Activated CD8-positive, alpha-beta memory T cell treated with anti-CD3 and anti-CD28 coated beads, Interleukin-2, amount 50 U/mL, for 48 hours (primary cell): ENCODE measurements around the gene ATXN10.

Experiments used
- DNase-seq: peaks from one replicate; pipeline ENCODE4 v3.0.0-alpha.2; 2020

ATXN10 gene

DNA sequence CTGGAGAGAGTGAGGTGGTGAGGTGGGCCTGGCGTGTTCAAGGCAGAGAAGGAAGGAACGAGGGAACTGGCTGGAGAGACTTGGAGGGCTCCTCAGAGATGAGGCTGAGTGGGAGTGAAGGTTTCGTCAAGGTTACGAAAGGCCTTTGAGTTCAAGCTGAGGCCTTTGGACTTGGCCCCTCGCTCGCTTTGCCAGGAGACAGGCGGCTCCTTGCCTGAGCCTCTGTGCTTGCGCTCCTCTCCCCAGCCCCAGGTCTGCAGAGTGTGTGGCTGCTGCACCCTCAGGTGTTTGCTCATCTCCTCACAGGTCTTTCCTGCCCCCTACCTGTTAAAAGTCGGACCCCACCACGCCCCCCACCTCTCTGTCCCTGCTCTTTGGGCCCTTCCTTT lies 91.6 kb downstream of the ATXN10 start:
- no peak for DNase-seq

DNA sequence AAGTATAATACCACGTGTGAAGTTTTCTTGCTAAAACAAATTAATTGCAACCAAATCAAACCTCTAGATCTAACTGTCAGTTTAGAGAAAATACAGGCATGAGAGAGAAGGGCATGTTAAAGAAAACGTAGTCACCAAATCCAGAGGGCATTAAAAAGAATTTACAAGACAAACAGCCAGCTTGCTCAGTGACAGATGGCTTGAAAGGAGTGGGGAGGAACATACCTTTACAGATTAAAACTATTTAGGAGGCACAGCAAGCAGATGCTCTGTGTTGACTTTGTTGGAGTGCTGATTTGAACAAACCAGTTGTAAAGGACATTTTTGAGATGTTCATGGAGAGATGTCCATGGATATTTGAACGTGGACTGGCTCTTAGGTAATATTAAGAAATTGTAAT lies 96.9 kb downstream of the ATXN10 start:
- DNase-seq: no peak

DNA sequence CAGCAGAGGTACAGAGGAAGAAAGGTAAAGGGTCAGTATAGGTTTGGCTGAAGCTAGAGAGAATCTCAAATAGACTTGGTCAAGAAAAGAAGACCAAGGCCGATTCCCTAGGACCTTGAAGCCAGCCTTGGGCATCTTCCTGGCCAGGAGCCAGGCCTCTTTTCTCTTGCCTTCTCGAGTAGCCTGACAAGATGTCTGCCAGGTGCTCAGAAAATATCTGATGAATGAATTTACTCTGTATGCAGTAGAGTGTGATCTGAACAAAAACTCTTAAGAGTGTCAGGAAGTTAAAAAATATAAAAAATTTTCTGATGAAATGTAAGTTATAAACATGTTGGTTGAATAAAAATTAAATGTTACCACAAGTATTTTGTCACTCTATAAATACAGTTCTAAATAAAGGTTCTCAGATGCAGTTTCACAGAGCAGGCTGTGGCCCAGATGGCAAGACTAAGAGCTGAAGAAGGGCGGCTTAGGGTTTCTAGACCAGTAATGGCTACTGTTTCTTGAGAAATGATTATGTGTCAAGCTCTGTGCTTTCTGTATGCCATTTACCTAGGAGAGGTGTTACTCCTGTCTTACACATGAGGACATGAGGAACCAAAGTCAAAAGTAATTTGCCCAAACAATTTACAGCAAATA lies 98.1 kb downstream of the ATXN10 start:
- no peak for DNase-seq

DNA sequence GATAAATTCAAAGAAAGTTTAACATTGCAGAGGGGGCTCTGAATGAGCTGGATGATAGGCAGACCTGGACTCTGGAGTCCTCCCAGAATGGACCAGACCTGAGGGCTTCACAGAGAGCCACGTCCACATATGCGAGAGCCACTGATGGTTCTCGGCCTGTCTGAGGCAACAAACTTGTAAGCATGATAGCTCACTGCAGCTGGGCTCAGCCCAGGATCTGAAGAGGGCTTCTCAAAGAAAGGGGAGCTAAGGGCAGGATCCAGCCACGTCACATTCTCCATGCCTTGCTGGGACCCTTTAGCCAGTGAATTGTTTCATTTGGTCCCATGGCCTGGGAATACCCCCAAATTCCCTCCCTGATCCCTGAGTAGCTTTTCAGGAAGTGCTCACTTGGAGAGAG lies 98.9 kb downstream of the ATXN10 start:
- DNase-seq: no peak

DNA sequence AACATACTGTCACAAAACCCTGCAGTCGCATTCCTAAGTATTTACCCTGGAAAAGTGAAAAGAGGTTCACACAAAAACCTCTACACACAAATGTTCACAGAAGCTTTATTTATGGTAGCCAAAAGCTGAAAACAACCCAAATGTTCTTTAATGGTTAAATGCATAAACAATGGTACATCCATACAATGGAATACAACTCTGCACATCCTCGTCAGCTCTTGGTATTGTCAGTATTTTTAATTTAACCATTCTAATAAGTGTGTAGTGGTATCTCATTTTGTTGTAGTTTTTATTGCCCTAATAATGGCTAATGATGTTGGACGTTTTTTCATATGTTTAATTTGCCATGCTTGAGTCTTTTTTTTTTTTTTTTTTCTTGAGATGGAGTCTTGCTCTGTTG lies 99.4 kb downstream of the ATXN10 start:
- no peak for DNase-seq

DNA sequence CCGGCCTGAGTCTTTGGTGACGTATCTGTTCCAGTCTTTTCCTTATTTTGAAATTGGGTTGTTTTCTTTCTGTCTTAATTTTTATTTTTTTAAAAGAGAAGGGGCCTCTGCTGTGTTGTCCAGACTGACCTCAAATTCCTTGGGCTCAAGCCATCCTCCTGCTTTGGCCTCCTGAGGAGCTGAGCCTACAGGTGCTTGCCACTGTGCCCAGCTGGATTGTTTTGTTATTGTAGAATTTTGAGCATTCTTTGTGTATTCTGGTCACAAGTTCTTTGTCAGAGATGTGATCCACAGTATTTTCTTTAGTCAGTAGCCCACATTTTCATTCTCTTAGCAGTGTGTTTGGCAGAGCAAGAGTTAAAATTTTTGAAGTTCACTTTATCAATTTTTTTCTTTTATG lies 100.1 kb downstream of the ATXN10 start:
- no peak for DNase-seq

DNA sequence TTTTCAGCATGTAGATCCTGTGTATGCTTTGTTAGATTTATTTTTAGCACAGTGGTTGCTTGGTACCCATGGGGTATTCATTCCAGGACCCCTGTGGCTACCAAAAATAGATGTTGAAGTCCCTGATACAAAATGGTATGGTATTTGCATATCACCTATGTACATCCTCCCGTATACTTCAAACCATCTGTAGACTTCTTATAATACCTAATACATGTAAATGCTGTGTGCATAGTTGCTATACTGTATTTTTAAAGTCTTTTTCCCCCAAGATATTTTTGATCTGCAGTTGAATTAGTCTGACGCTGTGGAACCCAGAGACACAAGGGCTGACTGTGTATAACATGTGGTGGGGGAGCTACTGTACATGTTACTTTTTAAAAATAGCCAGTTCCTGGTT lies 101.1 kb downstream of the ATXN10 start:
- no peak for DNase-seq

DNA sequence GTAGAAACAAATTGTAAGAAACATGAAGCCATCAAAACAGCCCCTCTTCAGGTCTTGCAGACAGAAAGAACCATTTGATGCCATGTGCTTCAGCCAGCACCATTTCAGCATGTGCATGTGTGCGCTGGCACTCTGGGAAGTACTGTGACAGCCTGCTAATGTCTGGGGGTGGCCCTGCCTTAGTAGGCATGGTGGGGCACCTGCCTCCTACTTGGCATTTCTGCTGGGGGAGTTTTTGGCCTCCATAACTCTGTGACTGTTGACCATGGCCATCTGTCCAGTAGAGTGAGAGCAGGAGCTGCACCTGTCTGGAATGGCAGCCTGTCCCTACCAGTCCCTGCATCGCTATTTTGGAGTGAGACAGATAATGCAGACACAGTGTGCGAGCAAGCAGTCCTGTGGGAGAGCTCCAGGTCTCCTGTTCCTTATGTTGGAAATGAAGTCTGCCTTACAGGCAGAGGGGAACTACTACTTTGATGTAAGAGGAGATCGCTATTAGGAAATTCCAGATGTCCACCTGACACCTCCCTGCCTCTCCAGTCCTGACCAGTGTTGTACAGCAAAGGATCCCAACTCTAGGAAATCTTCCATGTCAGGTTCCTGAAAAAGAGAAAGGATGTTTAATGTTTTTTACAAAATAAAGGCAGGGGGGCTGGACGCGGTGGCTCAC lies 102.5 kb downstream of the ATXN10 start:
- DNase-seq: no peak

DNA sequence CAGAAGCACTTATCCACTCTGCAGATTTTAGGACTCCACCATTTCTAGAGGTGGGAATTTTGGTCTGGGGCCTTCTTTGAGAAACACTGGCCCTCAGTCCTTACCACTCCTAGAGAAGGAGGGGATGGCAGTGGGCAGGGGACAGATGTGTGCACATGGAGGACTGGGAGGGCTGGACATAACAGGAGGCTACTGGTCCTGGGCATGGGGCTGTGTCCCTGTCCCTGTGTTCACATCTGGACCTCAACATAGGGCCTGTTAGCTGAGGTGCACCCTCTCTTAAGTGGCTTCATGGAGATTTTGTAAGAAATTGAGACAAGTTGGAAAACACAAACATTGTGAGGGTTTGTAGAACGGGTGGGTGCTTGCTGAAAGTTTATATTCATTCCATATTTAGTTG lies 103.4 kb downstream of the ATXN10 start:
- DNase-seq: no peak

DNA sequence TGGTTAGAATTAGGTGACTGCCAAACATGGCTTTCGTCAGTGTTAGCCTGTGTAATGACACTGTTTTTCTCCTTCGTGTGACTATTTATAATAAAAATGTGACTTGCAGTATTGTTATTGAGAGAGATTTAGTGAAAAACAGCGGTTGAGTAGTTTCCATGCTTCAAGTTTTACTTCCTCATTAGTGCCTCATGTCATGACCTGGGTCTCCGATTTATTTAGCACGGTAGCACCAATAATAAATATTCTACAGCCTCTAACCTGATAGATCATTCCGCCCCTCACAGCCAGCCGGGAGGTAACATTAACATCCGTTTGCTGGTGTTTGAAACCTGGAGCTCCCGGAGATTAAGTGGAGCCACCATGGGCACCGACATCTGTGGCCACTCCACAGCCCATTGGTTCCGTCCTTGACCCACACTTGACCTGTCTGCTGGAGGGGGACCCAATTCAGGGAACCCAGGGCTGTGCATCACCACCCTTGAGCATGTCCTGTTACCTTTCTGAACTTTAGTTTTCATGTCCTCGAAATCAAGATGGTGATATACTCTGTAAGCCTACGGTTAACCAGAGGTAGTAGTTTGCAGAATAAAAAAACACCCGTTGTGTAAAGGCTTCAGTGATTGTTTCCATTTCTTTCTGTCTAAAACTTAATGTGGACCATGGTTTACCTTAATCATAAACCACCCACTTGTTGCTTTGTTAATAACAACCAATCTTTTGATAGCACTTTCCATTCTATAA lies 104.1 kb downstream of the ATXN10 start:
- DNase-seq: no peak

DNA sequence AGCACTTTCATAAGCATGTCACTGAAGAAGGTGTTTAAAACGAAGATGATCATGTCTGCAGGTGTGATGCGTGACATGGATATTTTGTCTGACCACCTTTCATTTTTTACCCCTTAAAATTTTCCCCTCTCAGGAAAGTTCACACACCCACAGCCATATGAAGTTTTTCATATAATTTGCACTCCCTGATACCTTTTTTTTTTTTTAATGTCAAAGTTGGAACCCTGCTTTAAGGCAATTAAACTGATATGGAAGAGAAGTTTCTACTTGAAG lies 104.6 kb downstream of the ATXN10 start:
- no peak for DNase-seq

DNA sequence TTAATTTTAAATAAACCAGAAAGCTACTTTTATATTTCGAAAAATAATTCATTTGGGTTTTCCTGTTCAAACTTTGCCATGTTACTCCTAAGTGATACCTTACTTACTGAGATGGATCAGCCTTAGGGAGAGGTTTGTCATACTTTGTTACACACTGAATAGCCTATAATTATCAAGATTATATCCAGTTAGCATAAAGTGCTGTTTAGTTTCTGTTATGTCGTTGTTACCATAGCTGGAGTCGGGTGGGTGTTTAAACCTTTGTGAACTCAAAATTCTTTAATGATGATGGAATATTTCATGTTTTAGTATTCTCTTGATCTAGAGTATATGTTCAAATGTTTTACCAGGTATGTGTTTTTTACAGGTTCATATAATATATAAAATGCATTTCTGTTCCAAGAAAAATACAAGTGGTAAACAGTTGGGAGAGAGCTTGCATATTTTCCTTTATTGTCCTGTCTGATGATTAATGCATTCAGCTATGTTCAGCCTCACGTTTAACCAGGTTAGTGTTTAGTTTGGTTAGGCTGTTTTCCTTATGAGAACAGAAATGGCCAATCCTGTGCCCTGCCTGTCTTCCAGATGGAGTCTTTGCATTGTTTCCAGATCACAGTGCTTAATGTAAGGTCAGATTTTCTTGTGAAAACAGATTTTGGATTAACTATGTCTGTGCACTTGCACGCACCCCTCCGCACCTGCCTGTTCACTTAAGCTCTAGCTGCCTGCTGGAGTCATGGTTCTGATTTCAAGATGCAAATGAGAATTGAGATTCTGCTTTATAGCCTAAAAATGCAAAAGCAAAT lies 105.6 kb downstream of the ATXN10 start:
- no peak for DNase-seq

DNA sequence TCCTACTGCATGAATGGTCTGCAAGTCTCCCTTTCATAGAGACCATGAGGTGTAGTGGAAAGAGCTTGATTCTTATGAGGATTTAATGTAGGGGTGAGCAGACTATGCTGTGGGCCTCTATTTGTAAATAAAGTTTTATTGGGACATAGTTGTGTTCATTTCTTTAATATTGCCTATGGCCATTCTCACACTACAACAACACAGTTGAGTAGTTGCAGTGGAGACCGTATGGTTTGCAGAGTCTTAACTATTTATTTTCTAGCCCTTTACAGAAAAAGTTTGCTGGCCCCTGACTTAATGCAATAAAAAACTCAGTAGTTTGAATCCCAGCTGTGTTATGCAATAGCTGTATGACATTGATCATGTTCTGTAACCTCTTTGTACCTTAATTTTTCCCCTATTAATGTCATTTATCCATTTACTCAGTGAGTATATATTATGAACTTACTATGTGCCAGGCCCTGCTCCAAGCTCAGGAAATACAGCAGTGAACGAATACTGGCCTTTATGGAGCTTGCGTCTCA lies 106.3 kb downstream of the ATXN10 start:
- DNase-seq: no peak

DNA sequence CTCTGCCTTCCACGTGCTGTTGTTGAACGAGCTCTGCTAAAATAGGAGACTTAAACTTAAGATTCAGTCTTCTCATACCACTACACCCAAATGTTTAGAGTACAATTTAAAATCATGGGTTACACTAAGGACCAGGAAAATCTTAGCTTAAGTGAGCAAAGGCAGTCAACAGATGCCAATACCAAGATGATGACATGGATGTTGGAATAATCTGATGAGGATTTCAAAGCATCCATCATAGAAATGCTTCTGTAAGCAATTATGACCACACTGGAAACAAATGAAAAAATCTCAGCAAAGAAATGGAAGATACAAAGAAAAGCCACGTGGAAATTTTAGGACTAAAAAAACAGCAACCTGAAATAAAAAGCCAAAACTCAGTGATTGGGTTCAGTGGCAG lies 109.8 kb downstream of the ATXN10 start:
- no peak for DNase-seq

DNA sequence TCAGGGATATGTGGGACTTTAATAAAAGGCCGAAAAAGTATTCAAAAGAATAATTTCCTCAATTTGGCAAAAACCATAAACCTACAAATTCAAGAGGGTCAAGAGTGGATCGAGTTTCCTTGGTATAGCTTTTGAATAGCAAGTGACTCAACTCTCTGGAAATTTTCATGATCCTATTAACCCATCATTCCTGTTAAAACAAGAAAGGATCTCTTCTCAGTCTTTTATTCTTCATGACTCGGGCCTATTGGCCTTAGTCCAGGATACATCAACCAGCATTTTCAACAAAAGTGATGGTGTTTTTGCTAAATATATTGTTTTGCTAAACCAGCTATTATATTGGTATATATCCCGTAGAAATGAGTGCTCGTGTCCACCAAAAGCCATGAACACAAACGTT lies 110.3 kb downstream of the ATXN10 start:
- no peak for DNase-seq

DNA sequence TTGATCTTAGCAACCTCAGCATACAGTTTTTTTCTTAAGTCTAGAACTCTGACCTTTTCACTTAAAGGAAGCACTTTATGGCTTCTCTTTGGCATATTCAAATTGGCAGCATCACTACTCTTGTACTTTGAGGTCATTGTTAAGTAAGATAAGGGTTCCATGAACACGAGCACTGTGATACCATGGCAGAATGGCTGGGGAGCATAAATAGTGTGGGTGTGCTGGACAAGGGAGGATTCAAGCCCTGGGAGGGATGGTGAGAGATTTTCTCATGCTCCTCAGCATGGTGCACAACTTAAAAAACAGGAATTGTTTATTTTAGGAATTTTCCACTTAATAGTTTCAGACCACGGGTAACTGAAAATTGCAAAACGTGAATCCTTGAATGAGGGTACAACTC lies 111.4 kb downstream of the ATXN10 start:
- no peak for DNase-seq

DNA sequence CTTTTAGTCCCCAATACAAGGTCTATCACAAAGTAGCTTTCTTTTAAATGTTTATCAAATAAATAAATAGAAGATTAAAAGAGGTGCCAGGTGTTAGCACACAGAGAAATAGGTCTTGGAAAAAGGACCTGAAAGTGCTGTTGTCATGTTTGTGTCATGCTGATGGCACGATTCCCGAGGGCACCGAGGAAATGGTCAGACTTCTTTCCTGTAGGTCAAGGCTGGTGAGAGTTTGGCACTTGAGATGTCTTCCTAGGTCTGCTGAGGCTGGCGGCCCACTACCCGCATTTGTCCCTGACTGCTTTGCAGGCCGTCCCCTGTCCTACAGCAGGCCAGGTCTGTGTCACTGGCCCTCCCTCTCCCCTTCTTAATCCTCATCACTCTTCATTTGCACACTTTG lies 112.1 kb downstream of the ATXN10 start:
- no peak for DNase-seq

DNA sequence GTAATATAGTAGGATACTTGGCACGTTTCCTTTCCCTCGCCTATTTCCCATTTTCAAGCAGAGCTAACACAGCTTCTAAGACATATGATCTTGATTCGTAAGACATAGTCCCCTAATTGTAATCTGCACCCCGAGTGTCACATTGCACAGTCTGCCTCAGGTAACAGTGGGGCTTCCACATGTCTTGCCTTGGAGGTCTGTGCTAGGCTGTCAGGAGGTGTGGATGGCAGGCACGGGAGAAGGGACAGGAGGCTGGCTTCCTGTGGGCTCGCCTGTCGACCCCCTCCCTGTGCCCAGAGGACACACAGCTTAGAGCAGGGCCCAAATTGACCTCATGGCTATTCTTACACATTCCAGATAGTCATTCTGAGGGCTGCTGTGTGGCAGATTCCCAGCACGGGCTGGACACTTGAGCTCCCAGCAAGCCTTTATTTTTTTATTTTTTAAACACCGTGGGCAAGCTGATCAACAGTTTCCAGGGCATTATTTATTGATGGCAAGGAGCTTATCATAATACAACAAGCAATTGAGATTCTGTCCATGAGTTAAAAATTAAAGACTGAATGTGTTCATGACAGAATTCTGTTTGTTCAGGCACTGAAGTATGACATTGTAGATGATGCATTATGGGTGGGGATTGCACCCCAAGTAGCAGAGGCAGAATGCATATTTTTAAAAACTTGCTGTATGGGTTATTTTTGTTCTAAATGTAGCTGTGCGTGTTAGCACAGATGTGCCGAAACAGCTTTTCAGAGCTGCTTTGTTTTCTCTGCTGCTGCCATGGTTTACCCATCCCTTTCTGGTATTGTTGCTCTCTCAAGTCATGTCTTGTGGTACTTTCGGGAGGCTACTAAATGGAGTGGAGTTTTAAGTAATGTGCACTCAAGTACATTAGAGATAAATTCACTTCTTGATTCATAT lies 113.0 kb downstream of the ATXN10 start:
- DNase-seq: no peak

DNA sequence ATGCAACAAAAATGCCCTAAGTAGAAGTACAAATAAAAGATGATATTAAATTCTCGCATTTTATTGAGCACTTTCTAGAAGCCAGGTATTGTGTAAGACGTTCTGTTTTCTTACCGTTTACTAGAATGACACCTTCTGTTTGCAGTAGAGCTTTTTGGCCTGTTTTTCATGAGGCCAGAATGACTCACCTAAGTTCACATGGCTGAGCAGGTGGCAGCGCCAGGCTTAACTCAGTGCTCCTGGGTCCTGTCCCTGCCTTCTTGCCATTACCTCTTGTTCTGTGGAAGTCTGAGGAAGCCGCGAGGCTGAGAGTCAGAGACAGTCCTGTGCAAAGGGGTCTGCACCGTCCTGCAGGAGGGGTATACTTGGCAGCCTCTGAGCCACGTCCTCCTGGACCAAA lies 113.8 kb downstream of the ATXN10 start:
- no peak for DNase-seq

DNA sequence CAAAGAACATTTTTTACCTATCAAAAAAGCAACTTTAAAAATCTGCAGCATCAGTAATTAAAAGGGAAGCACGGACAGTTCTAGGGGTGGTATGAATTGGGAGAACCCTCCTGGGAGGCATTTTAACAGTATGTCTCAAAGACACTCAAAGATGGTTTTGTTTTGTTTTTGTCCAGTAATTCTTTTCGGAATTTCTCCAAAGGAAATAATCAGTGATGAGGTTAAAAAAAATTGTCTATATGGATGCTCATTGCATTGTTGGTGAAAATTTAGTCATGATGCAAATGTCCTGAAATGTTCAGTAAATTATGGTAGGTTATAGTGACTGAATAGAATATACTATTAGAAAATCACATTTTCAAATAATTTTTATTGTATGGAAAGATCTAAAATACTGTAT lies 115.1 kb downstream of the ATXN10 start:
- no peak for DNase-seq

DNA sequence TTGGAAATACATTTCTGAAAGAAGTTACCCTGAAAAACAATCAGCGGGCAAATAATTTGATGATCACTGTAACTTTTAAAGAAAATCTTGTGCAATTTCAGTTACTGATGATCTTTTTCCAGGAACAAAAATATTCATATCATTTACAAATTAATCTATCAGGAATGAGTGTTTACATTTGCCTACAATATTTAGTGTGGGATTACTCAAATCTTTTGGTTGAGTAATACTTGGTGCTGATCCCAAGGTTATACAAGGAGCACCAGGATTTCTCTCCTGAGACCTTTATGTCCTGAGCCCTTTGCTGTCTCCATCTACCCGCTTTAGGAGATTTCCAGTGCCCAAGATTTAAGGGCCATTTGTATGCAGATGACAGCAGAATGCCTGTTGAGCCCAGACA lies 116.1 kb downstream of the ATXN10 start:
- no peak for DNase-seq

DNA sequence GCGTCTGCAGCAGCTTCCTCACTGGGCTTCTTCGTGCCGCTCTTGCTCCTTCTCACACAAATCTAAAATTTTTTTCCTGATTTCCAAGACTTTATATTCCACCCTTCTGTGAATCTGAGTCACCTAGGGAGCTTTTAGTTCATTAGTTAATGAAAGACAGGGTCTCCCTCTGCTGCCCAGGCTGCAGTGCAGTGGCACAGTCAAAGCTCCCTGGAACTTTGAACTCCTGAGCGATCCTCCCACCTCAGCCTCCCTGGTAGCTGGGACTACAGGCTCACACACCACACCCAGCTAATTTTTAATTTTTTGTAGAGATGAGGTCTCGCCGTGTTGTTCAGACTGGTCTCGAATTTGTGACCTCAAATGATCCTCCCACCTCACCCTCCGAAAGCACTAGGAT lies 116.9 kb downstream of the ATXN10 start:
- no peak for DNase-seq

DNA sequence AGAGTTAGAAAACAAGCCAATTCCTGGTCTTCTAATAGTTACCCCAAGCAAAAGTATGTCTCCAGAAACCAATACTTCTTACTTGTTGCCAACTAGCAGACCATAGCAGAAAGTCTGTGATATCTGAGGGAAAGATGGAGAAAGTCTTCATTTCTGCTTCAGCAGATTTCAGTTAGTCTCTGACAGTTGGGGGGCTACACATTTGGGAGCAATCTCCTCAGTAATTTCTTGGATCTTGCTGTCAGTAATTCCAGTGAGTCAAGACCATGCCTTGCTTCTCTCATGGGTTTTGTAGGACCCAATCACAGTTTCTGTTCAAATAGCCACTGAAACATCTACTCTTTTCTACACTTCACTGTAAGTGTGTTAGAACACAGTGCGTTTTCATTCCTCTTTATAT lies 118.8 kb downstream of the ATXN10 start:
- DNase-seq: no peak
